Lower leg skin (tissue), 3 donors: Measurements from ENCODE around the gene ADA.

Source experiments
- POLR2A ChIP-seq, 2 donors: fragments of 450-650 bp; IDR thresholded peaks; one replicate each; pipeline ENCODE4 v1.6.1; 2016 to 2017; ENCODE audit warnings: antibody characterized with exemption in 2 of 2, mild to moderate bottlenecking in 1 of 2, moderate library complexity in 1 of 2
- TF ChIP-seq, protein P1 (sequence below), 3 donors: fragments of 450-650 bp; IDR thresholded peaks; one replicate each; pipeline ENCODE4 v1.5.1; 2016; ENCODE audit warnings: antibody characterized with exemption in 3 of 3, mild to moderate bottlenecking in 3 of 3, moderate library complexity in 2 of 3

DNA sequence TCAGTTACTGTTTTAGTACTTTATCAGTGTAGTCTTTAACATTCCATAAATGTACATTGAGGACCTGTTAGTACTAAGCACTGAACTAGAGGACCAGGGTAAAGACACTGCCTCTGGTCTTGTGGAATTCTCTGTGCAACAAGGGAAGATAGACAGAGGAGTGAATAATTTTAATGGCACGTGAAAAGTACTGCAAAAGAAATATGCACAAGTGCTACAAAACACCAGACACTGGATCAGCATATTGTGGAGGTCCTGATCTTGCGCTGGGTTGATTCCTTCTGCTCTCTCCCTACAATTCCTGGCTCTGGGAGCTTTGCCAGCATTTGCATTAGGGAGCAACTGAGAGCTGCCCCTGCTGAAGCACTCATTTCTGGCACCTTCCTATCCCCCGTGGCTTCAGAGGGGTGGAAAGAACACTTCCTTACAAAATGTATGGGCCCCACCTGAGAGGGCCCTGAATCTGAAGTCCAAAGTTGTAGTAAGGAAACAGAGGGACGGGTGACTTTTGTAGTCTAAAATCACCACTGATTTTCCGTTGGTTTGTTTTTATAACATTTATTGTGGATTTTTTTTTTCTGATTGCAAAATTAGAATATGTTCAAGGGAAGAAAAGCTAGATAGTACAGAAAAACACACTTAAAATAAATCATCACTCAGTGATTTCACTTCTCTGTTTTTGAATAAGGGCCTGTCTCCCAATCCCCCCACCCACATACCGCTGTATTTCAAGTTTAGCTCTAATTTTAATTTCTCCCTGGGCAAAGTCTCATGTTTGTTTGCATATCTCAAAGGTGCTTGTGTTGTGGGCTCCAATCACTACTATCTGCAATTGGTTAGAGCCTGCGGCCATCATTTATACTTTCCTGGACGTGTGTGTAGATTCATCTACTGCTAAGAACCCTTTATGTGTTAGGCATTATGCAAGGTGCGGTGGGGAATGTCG, 64.2 kb downstream of the ADA start:
- TF ChIP-seq, protein P1, sequence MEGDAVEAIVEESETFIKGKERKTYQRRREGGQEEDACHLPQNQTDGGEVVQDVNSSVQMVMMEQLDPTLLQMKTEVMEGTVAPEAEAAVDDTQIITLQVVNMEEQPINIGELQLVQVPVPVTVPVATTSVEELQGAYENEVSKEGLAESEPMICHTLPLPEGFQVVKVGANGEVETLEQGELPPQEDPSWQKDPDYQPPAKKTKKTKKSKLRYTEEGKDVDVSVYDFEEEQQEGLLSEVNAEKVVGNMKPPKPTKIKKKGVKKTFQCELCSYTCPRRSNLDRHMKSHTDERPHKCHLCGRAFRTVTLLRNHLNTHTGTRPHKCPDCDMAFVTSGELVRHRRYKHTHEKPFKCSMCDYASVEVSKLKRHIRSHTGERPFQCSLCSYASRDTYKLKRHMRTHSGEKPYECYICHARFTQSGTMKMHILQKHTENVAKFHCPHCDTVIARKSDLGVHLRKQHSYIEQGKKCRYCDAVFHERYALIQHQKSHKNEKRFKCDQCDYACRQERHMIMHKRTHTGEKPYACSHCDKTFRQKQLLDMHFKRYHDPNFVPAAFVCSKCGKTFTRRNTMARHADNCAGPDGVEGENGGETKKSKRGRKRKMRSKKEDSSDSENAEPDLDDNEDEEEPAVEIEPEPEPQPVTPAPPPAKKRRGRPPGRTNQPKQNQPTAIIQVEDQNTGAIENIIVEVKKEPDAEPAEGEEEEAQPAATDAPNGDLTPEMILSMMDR (IDR thresholded peaks at IDR 0.05) = no peak
- TF ChIP-seq POLR2A (IDR thresholded peaks at IDR 0.05) = no peak
